ENCODE results near the gene LRCH1.

DNA sequence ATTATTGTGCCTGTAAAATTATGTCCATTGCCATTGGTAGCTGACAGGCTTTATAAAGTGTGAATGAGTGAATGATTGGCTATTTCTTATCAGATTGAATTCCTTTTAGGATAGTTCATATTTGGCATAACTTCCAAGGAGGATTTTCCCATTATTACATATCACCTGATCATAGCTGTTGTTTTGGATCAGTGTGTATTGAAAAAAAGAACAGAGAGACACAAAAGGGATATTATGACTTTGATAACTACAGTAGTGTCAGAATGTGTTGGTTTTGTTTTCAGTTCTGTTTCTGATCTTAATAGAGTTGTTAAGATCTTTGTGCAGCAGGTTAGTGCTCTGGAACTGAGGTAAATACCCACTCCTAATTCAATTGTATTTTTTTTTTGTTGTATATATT is 103.8 kb downstream of the LRCH1 start:
- no peak for TF ChIP-seq POLR2A (IDR thresholded peaks at IDR 0.05)
- TF ChIP-seq, protein P1, sequence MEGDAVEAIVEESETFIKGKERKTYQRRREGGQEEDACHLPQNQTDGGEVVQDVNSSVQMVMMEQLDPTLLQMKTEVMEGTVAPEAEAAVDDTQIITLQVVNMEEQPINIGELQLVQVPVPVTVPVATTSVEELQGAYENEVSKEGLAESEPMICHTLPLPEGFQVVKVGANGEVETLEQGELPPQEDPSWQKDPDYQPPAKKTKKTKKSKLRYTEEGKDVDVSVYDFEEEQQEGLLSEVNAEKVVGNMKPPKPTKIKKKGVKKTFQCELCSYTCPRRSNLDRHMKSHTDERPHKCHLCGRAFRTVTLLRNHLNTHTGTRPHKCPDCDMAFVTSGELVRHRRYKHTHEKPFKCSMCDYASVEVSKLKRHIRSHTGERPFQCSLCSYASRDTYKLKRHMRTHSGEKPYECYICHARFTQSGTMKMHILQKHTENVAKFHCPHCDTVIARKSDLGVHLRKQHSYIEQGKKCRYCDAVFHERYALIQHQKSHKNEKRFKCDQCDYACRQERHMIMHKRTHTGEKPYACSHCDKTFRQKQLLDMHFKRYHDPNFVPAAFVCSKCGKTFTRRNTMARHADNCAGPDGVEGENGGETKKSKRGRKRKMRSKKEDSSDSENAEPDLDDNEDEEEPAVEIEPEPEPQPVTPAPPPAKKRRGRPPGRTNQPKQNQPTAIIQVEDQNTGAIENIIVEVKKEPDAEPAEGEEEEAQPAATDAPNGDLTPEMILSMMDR (IDR thresholded peaks at IDR 0.05), result no peak
